HFF-Myc (cell line): ENCODE data around the gene STAG1.
A peak's percentile ranks its signal among the peaks of the same experiment; 100 is the strongest.

Experiments used
- DNase-seq: peaks from one replicate; pipeline ENCODE4 v3.0.0-alpha.2; 2011; ENCODE audit warnings: low read depth; ENCODE audit errors: extremely low read depth
- H3K4me3 ChIP-seq: replicated peaks from 2 replicates; pipeline ENCODE4 v1.5.1; 2011; ENCODE audit warnings: low read depth, mild to moderate bottlenecking, control low read depth, low read length
- CTCF ChIP-seq: IDR thresholded peaks from 2 replicates; pipeline ENCODE4 v1.5.1; 2012; ENCODE audit warnings: mild to moderate bottlenecking, low read depth, low read length, control low read depth; ENCODE audit errors: missing control alignments

The STAG1 gene

GRCh38 chr3:136473716-136474326 lies 278.4 kb downstream of the STAG1 start:
- TF ChIP-seq CTCF = no peak
- no peak for DNase-seq
- H3K4me3 ChIP-seq = no peak overlapping the region

GRCh38 chr3:136465296-136465695 lies 286.9 kb downstream of the STAG1 start:
- TF ChIP-seq CTCF = no peak
- no peak overlapping the region for H3K4me3 ChIP-seq
- no peak for DNase-seq

- no peak for TF ChIP-seq CTCF
- peak; percentile 15 for DNase-seq
- H3K4me3 ChIP-seq = no peak overlapping the region
Observed at GRCh38 chr3:136464502-136464901, 287.7 kb downstream of the STAG1 start.

- no peak for TF ChIP-seq CTCF
- H3K4me3 ChIP-seq = no peak overlapping the region
- no peak for DNase-seq
Observed at GRCh38 chr3:136463170-136463569, 289.0 kb downstream of the STAG1 start.

GRCh38 chr3:136457793-136458192 lies 294.4 kb downstream of the STAG1 start:
- no peak overlapping the region for H3K4me3 ChIP-seq
- no peak for TF ChIP-seq CTCF
- DNase-seq = no peak

GRCh38 chr3:136456196-136456595 lies 296.0 kb downstream of the STAG1 start:
- TF ChIP-seq CTCF = no peak
- no peak overlapping the region for H3K4me3 ChIP-seq
- no peak for DNase-seq

GRCh38 chr3:136444581-136444980 lies 307.6 kb downstream of the STAG1 start:
- H3K4me3 ChIP-seq = no peak overlapping the region
- no peak for DNase-seq
- no peak for TF ChIP-seq CTCF
